GM23338 (cell line): Measurements from ENCODE around the gene DENND5B. TPM values are rescaled to one million over a fixed set of nuclear protein-coding genes. Genes with fewer than 3 reads are reported as not detected.

Experiments
- ATAC-seq: fragments of 200-7000 bp; cut with Tn5 transposase; 3 replicates; pipeline ENCODE4 v1.9.1; 2020
- DNase-seq: peaks from one replicate; pipeline ENCODE4 v3.0.0-alpha.2; 2015; ENCODE audit warnings: low spot score
- H2AFZ ChIP-seq: fragments of 200-600 bp; sonication (generic); 2 replicates; pipeline ENCODE4 v1.8.0; 2016; ENCODE audit warnings: antibody characterized with exemption, mild to moderate bottlenecking, moderate library complexity
- H3F3A ChIP-seq: fragments of 200-600 bp; sonication (generic); replicated peaks from 2 replicates; pipeline ENCODE4 v1.8.0; 2017; ENCODE audit warnings: antibody characterized with exemption, mixed run types, low read depth
- H3K27ac ChIP-seq: fragments of 200-600 bp; sonication (generic); 2 replicates; pipeline ENCODE4 v1.6.1; 2016; ENCODE audit warnings: low read depth
- H3K27me3 ChIP-seq: fragments of 200-600 bp; sonication (generic); 2 replicates; pipeline ENCODE4 v1.8.0; 2016; ENCODE audit warnings: mild to moderate bottlenecking, mixed run types, moderate library complexity; ENCODE audit not compliant: insufficient read depth
- H3K36me3 ChIP-seq: fragments of 200-600 bp; sonication (generic); 2 replicates; pipeline ENCODE4 v1.8.0; 2016; ENCODE audit warnings: mild to moderate bottlenecking; ENCODE audit not compliant: insufficient read depth
- H3K4me1 ChIP-seq: fragments of 200-600 bp; sonication (generic); 2 replicates; pipeline ENCODE4 v1.8.0; 2016; ENCODE audit warnings: mild to moderate bottlenecking, moderate library complexity; ENCODE audit not compliant: insufficient read depth
- H3K4me2 ChIP-seq: fragments of 200-600 bp; sonication (generic); 2 replicates; pipeline ENCODE4 v1.7.1; 2017; ENCODE audit warnings: mixed run types
- H3K4me3 ChIP-seq: fragments of 200-600 bp; sonication (generic); 2 replicates; pipeline ENCODE4 v1.6.1; 2016; ENCODE audit warnings: mixed run types
- H3K79me2 ChIP-seq: fragments of 200-600 bp; sonication (generic); replicated peaks from 2 replicates; pipeline ENCODE4 v1.8.0; 2017; ENCODE audit warnings: mild to moderate bottlenecking; ENCODE audit not compliant: insufficient read depth
- H3K9me2 ChIP-seq: fragments of 200-600 bp; sonication (generic); 2 replicates; pipeline ENCODE4 v1.8.0; 2017; ENCODE audit not compliant: insufficient read depth
- H4K20me1 ChIP-seq: fragments of 200-600 bp; sonication (generic); replicated peaks from 2 replicates; pipeline ENCODE4 v1.8.0; 2017; ENCODE audit warnings: mild to moderate bottlenecking; ENCODE audit not compliant: insufficient read depth
- H3K27ac Mint-ChIP-seq: 2 replicates; pipeline ENCODE4 v1.8.0; 2020; ENCODE audit warnings: inconsistent platforms, mild to moderate bottlenecking, moderate library complexity, mixed read lengths
- H3K27me3 Mint-ChIP-seq: 3 replicates; pipeline ENCODE4 v1.8.0; 2022; ENCODE audit warnings: low read depth, mild to moderate bottlenecking, moderate library complexity, mixed read lengths, inconsistent platforms; ENCODE audit not compliant: insufficient read depth, poor library complexity
- H3K36me3 Mint-ChIP-seq: 3 replicates; pipeline ENCODE4 v1.8.0; 2021; ENCODE audit warnings: low read depth, mild to moderate bottlenecking, inconsistent platforms, moderate library complexity, mixed read lengths
- H3K4me1 Mint-ChIP-seq: 3 replicates; pipeline ENCODE4 v1.8.0; 2020; ENCODE audit warnings: mild to moderate bottlenecking, inconsistent platforms, mixed read lengths
- H3K4me3 Mint-ChIP-seq: 3 replicates; pipeline ENCODE4 v1.8.0; 2021; ENCODE audit warnings: moderate library complexity, mild to moderate bottlenecking, inconsistent platforms, mixed read lengths
- H3K9me3 Mint-ChIP-seq: 3 replicates; pipeline ENCODE4 v1.8.0; 2020; ENCODE audit warnings: moderate library complexity, mild to moderate bottlenecking, inconsistent platforms, mixed read lengths
- CREB1 ChIP-seq: fragments of 250-450 bp; sonication (Bioruptor Pico); IDR thresholded peaks from 2 replicates; pipeline ENCODE4 v1.5.0; 2020; ENCODE audit warnings: low read depth, mild to moderate bottlenecking, moderate library complexity
- CTCF ChIP-seq, 2 experiments: fragments of 200-600 bp in 1 of 2; sonication (generic) in 1 of 2; conservative IDR thresholded peaks; 2 replicates each; pipeline versions ENCODE4 v1.5.1 to v1.6.1; 2016 to 2017; ENCODE audit warnings: antibody characterized with exemption in 2 of 2, low read depth in 2 of 2, mild to moderate bottlenecking in 2 of 2, moderate library complexity in 1 of 2
- ETS1 ChIP-seq: IDR thresholded peaks from 2 replicates; pipeline ENCODE4 v1.6.1; 2016; ENCODE audit warnings: antibody characterized with exemption
- EZH2 ChIP-seq: fragments of 200-600 bp; sonication (generic); IDR thresholded peaks from one replicate; pipeline ENCODE4 v1.8.0; 2017; ENCODE audit warnings: antibody characterized with exemption, mild to moderate bottlenecking, low read depth; ENCODE audit not compliant: unreplicated experiment
- EZH2phosphoT487 ChIP-seq: fragments of 200-600 bp; sonication (generic); IDR thresholded peaks from one replicate; pipeline ENCODE4 v1.8.1; 2018; ENCODE audit warnings: antibody characterized with exemption; ENCODE audit not compliant: unreplicated experiment
- JUNB ChIP-seq: IDR thresholded peaks from one replicate; pipeline ENCODE4 v1.6.1; 2016; ENCODE audit warnings: antibody characterized with exemption; ENCODE audit not compliant: unreplicated experiment
- NANOG ChIP-seq: IDR thresholded peaks from 2 replicates; pipeline ENCODE4 v1.6.1; 2016; ENCODE audit warnings: antibody characterized with exemption, borderline replicate concordance
- POLR2AphosphoS5 ChIP-seq: IDR thresholded peaks from 2 replicates; pipeline ENCODE4 v1.6.1; 2016; ENCODE audit warnings: antibody characterized with exemption, low read depth
- REST ChIP-seq: IDR thresholded peaks from one replicate; pipeline ENCODE4 v1.6.1; 2018; ENCODE audit warnings: antibody characterized with exemption; ENCODE audit not compliant: unreplicated experiment
- STAT1 ChIP-seq: IDR thresholded peaks from one replicate; pipeline ENCODE4 v1.6.1; 2016; ENCODE audit warnings: antibody characterized with exemption; ENCODE audit not compliant: unreplicated experiment
- ZNF114 ChIP-seq: fragments of 250-450 bp; sonication (Bioruptor Pico); IDR thresholded peaks from 2 replicates; pipeline ENCODE4 v1.5.0; 2020; ENCODE audit warnings: mild to moderate bottlenecking, moderate library complexity
- ZNF331 ChIP-seq: fragments of 250-450 bp; sonication (Bioruptor Pico); IDR thresholded peaks from 2 replicates; pipeline ENCODE4 v1.5.0; 2020; ENCODE audit warnings: low read depth, mild to moderate bottlenecking, moderate library complexity
- ZNF462 ChIP-seq: fragments of 250-450 bp; sonication (Bioruptor Pico); IDR thresholded peaks from 2 replicates; pipeline ENCODE4 v1.5.0; 2020; ENCODE audit warnings: mild to moderate bottlenecking, moderate library complexity
- polyA plus RNA-seq: library from polyadenylated mRNA; unstranded; fragments of >200 nt; fragmentation: Nextera tagmentation; extraction: Ambion mirVana; gene quantifications from 2 replicates; pipeline ENCODE4 v1.2.1, GENCODE V29; 2016
- total RNA-seq: library from RNA; depleted of rRNA; stranded (reverse); fragments of >200 nt; shearing (Covaris generic); gene quantifications from 2 replicates; pipeline ENCODE4 v1.2.3, GENCODE V29; 2014

DENND5B gene
- total and polyA plus RNA-seq, 2 experiments from 2014 or later: 6.5 to 17.2 TPM

- Mint-ChIP-seq H3K36me3 (no peaks in the 10 kb centered on the region), H3K4me1 (peaks cover 48% of the 10 kb centered on the region), H3K4me3 (no peak overlapping the region; the same call in 2 of the 3 replicates), H3K27ac (0 out of 2 replicates have a peak overlapping the region, but pooled peaks have one; percentile 4), H3K27me3 (peaks cover 7% of the 10 kb centered on the region), H3K9me3 (no peaks in the 10 kb centered on the region)
- Histone ChIP-seq H3K79me2 (no peaks in the 10 kb centered on the region), H3K27ac (no peak overlapping the region), H4K20me1 (no peaks in the 10 kb centered on the region), H2AFZ (no peak overlapping the region), H3K36me3 (no peaks in the 10 kb centered on the region), H3K9me2 (no peaks in the 10 kb centered on the region), H3K27me3 (no peaks in the 10 kb centered on the region), H3K4me3 (no peak overlapping the region), H3K4me2 (no peak overlapping the region), H3K4me1 (peaks cover 22% of the 10 kb centered on the region), H3F3A (no peaks in the 10 kb centered on the region)
- TF ChIP-seq CTCF (conservative IDR thresholded peaks at IDR 0.05; ENCODE audit: low read depth in 2 of 2): no peak
- no peak for TF ChIP-seq JUNB
- TF ChIP-seq POLR2AphosphoS5: no peak
- TF ChIP-seq EZH2phosphoT487: no peak
- no peak for TF ChIP-seq ETS1
- no peak for TF ChIP-seq NANOG
- no peak for TF ChIP-seq ZNF331 (CRISPR knock-in tag)
- no peak for TF ChIP-seq ZNF462 (CRISPR knock-in tag)
- no peak for TF ChIP-seq ZNF114 (CRISPR knock-in tag)
- TF ChIP-seq REST: no peak
- TF ChIP-seq EZH2: no peak
- TF ChIP-seq STAT1: no peak
- no peak for TF ChIP-seq CREB1 (CRISPR knock-in tag)
- DNase-seq: peak; percentile 41
- ATAC-seq: no peak
Measured at GRCh38 chr12:31390991-31391390, 199.9 kb downstream of the DENND5B start.
